ENCODE data around the gene ZNF672.
A peak's percentile ranks its signal among the peaks of the same experiment; 100 is the strongest.

The ZNF672 gene

GRCh38 chr1:248834343-248834940 lies 3.6 kb upstream of the ZNF672 start:
- DNase-seq (ENCODE audit: low read depth, low spot score) = no peak

GRCh38 chr1:248837045-248837780 lies 811 bp upstream of the ZNF672 start:
- no peak for DNase-seq (ENCODE audit: low read depth, low spot score)

- DNase-seq (ENCODE audit: low read depth, low spot score) = peak; percentile 94
Measured at GRCh38 chr1:248838357-248839167, 538 bp downstream of the ZNF672 start.

- DNase-seq (ENCODE audit: low read depth, low spot score) = no peak
Measured at GRCh38 chr1:248839168-248839555, 1.1 kb downstream of the ZNF672 start.

GRCh38 chr1:248840946-248841345 lies 2.9 kb downstream of the ZNF672 start:
- DNase-seq (ENCODE audit: low read depth, low spot score) = no peak

- DNase-seq (ENCODE audit: low read depth, low spot score) = peak; percentile 65
Measured at GRCh38 chr1:248841702-248842395, 3.8 kb downstream of the ZNF672 start.

- no peak for DNase-seq (ENCODE audit: low read depth, low spot score)
Measured at GRCh38 chr1:248842781-248843331, 4.8 kb downstream of the ZNF672 start.

GRCh38 chr1:248843687-248844086 lies 5.7 kb downstream of the ZNF672 start:
- DNase-seq (ENCODE audit: low read depth, low spot score) = no peak

GRCh38 chr1:248844526-248844925 lies 6.5 kb downstream of the ZNF672 start:
- DNase-seq (ENCODE audit: low read depth, low spot score) = no peak

- no peak for DNase-seq (ENCODE audit: low read depth, low spot score)
Measured at GRCh38 chr1:248847181-248847955, 9.3 kb downstream of the ZNF672 start.

GRCh38 chr1:248847956-248848561 lies 10.0 kb downstream of the ZNF672 start:
- DNase-seq (ENCODE audit: low read depth, low spot score) = no peak

GRCh38 chr1:248848602-248849001 lies 10.6 kb downstream of the ZNF672 start:
- no peak for DNase-seq (ENCODE audit: low read depth, low spot score)

GRCh38 chr1:248849152-248849551 lies 11.1 kb downstream of the ZNF672 start:
- DNase-seq (ENCODE audit: low read depth, low spot score) = no peak

GRCh38 chr1:248849637-248850036 lies 11.6 kb downstream of the ZNF672 start:
- DNase-seq (ENCODE audit: low read depth, low spot score) = no peak

- DNase-seq (ENCODE audit: low read depth, low spot score) = no peak
Measured at GRCh38 chr1:248850124-248850523, 12.1 kb downstream of the ZNF672 start.

GRCh38 chr1:248850536-248851251 lies 12.7 kb downstream of the ZNF672 start:
- DNase-seq (ENCODE audit: low read depth, low spot score) = no peak

GRCh38 chr1:248851390-248851789 lies 13.4 kb downstream of the ZNF672 start:
- DNase-seq (ENCODE audit: low read depth, low spot score) = no peak

- peak; percentile 39 for DNase-seq (ENCODE audit: low read depth, low spot score)
Measured at GRCh38 chr1:248852481-248853405, 14.7 kb downstream of the ZNF672 start.

All from astrocyte of the hippocampus (primary cell).